GM12891 (cell line): ENCODE measurements around the gene ZKSCAN5.
"Not testable (repeated sequence)": the region's sequence is repeated elsewhere in the genome, so short reads cannot be mapped to it uniquely, and the experiment has no call there.

Source experiments
- DNase-seq: peaks from one replicate; pipeline ENCODE4 v3.0.0; 2011; ENCODE audit warnings: low spot score; ENCODE audit not compliant: insufficient read length
- FAIRE-seq: peaks from 2 replicates; lab custom pipeline; 2011; peaks lifted over from hg19 to GRCh38; lab: Jason Lieb, UNC
- PAX5 ChIP-seq: IDR thresholded peaks from 2 replicates; pipeline ENCODE4 v1.6.1; 2011; ENCODE audit warnings: low read length, moderate library complexity, mild to moderate bottlenecking; ENCODE audit not compliant: insufficient read depth, severe bottlenecking
- POLR2A ChIP-seq: IDR thresholded peaks from 2 replicates; pipeline ENCODE4 v1.6.1; 2011; ENCODE audit warnings: low read depth, low read length, control low read depth
- POLR2AphosphoS5 ChIP-seq: IDR thresholded peaks from 2 replicates; pipeline ENCODE4 v1.6.1; 2011; ENCODE audit warnings: low read depth, low read length, control low read depth
- POU2F2 ChIP-seq: IDR thresholded peaks from 2 replicates; pipeline ENCODE4 v1.6.1; 2011; ENCODE audit warnings: low read depth, mild to moderate bottlenecking, control low read depth, low read length, moderate library complexity
- SPI1 ChIP-seq: IDR thresholded peaks from 2 replicates; pipeline ENCODE4 v1.6.1; 2011; ENCODE audit warnings: low read depth, low read length, control low read depth
- TAF1 ChIP-seq: IDR thresholded peaks from 2 replicates; pipeline ENCODE4 v1.6.1; 2011; ENCODE audit warnings: low read depth, low read length, control low read depth

Gene ZKSCAN5

DNA sequence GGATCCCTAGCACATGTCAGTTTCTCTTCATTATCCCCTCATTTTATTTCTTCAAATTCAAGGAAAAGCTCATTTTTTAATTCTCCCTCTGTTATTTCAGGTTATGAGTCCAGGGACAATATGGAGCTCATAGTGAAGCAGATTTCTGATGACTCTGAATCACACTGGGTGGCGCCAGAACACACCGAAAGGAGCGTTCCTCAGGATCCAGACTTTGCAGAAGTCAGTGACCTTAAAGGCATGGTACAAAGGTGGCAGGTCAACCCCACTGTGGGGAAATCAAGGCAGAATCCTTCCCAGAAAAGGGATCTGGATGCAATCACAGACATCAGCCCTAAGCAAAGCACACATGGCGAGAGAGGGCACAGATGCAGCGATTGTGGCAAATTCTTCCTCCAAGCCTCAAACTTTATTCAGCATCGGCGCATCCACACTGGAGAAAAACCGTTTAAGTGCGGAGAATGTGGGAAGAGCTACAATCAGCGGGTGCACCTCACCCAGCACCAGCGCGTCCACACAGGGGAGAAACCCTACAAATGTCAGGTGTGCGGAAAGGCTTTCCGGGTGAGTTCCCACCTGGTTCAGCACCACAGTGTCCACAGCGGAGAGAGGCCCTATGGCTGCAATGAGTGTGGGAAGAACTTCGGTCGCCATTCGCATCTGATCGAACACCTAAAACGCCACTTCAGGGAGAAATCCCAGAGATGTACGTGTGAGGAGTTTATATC is 21.4 kb downstream of the ZKSCAN5 start:
- TF ChIP-seq POLR2AphosphoS5 (no peak), TAF1 (no peak), SPI1 (no peak), POU2F2 (no peak), PAX5 (no peak), POLR2A (no peak)
- FAIRE-seq = no peak
- DNase-seq = no peak

DNA sequence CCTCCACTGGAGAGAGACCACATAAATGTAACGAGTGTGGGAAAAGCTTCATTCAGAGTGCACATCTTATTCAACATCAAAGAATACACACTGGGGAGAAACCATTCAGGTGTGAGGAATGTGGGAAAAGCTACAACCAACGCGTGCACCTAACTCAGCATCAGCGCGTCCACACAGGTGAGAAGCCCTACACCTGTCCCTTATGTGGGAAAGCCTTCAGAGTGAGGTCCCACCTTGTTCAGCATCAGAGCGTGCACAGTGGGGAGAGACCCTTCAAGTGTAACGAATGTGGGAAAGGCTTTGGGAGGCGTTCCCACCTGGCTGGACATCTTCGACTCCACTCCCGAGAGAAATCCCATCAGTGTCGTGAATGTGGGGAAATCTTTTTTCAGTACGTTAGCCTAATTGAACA is 26.9 kb downstream of the ZKSCAN5 start:
- no peak for TF ChIP-seq SPI1
- no peak for FAIRE-seq

GRCh38 chr7:99535667-99536066 is 31.2 kb downstream of the ZKSCAN5 start:
- no peak for FAIRE-seq
- DNase-seq = no peak
- TF ChIP-seq POU2F2 = no peak
- no peak for TF ChIP-seq PAX5
- no peak for TF ChIP-seq SPI1
- TF ChIP-seq TAF1 = no peak
- TF ChIP-seq POLR2AphosphoS5 = no peak
- no peak for TF ChIP-seq POLR2A

More for the DNA sequence above, 26.9 kb downstream of the ZKSCAN5 start:
- DNase-seq = no peak

- TF ChIP-seq POU2F2 = no peak
- no peak for TF ChIP-seq TAF1
- TF ChIP-seq POLR2AphosphoS5 = no peak
- TF ChIP-seq POLR2A = no peak
- no peak for TF ChIP-seq SPI1
- TF ChIP-seq PAX5 = no peak
- DNase-seq = no peak
- no peak for FAIRE-seq
Observed at GRCh38 chr7:99539213-99539811, 34.9 kb downstream of the ZKSCAN5 start.

- FAIRE-seq = no peak
- no peak for TF ChIP-seq TAF1
- no peak for TF ChIP-seq POLR2AphosphoS5
- TF ChIP-seq SPI1 = no peak
- no peak for TF ChIP-seq PAX5
- TF ChIP-seq POU2F2 = no peak
- TF ChIP-seq POLR2A = no peak
- no peak for DNase-seq
Observed at GRCh38 chr7:99540542-99540941, 36.1 kb downstream of the ZKSCAN5 start.

DNA sequence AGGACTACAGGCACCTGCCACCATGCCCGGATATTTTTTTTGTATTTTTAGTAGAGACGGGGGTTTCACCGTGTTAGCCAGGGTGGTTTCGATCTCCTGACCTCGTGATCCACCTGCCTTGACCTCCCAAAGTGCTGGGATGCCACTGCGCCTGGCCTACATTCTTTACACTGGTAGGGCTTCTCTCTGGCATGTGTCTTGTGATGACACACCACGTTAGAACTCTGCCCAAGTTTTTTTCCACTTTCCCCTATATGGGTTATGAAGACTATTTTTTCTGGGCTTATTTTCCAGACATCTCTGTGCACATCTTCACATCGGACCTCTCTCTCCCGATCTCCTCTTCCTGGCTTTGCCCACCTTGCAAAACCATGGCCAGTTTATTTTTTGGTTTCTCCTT is 36.8 kb downstream of the ZKSCAN5 start:
- FAIRE-seq = no peak
- TF ChIP-seq TAF1 (no peak), POLR2AphosphoS5 (no peak), POLR2A (no peak), PAX5 (no peak), POU2F2 (no peak), SPI1 (no peak)
- DNase-seq = no peak

DNA sequence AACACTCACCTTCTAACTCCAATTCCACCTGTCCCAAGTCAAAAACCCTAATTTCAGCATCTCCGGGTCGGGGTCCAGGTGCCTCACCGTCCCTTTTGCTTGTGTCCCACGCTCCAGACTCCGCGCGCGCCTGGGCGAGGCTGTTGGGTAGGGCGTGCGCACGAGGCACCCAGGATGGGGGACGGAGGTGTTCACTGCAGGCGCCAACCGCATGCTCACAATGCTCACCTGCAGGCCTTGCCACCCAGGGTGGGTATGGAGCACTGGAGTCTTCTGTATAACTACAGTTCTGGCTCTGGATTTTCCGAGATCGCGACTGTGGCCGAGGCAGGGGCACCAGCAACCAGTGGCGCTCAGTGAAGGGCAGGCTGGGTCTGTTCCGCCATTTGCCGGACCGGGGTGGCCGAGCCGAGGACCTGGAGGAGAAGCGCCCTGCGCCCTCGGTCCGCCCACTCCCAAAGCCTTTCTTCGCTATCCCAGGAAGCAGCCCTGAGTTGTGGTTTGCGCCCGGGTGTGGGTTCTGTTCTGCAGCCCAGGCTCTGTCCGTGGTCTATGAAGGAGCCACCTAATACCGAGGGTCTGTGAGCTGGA is 38.7 kb downstream of the ZKSCAN5 start:
- DNase-seq (no peak), FAIRE-seq (no peak)
- TF ChIP-seq POLR2A = no peak
- TF ChIP-seq POLR2AphosphoS5 = no peak
- no peak for TF ChIP-seq SPI1
- TF ChIP-seq POU2F2 = no peak
- TF ChIP-seq TAF1 = no peak
- no peak for TF ChIP-seq PAX5

DNA sequence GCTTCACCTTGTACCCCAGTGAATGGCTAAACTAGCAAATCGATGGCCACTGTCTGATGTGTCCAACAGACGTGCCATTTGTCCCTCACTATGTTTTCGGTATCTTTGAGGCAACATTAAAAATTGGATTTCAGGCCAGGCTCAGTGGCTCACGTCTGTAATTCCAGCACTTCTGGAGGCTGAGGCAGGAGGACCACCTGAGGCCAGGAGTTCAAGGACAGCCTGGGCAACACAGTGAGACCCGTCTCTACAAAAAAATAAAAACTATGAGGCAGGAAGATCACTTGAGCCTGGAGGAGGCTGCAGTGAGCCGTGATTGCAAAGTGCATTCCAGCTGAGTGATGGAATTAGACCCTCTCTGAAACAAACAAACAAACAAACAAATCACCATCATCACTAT is 39.5 kb downstream of the ZKSCAN5 start:
- no peak for TF ChIP-seq POLR2AphosphoS5
- TF ChIP-seq PAX5 = no peak
- no peak for TF ChIP-seq POU2F2
- TF ChIP-seq TAF1 = no peak
- TF ChIP-seq POLR2A = no peak
- no peak for TF ChIP-seq SPI1
- FAIRE-seq (no peak), DNase-seq (no peak)

DNA sequence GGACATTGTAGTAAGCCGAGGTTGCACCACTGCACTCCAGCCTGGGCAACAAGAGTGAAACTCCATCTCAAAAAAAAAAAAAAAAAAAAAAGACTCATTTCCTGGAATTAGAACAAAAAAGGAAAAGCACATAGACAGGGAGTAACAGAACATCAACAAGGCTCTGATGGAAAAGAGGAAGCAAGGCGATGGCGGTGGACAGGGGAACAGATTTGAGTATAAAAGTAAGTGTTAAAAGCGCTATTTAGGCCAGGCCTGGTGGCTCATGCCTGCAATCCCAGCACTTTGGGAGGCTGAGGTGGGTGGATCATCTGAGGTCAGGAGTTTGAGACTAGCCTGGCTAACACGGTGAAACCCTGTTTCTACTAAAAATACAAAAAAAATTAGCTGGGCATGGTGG is 40.8 kb downstream of the ZKSCAN5 start:
- not testable (repeated sequence) for FAIRE-seq, DNase-seq

GRCh38 chr7:99549545-99549944 is 45.1 kb downstream of the ZKSCAN5 start:
- DNase-seq, FAIRE-seq: not testable (repeated sequence)
